CD1c-positive myeloid dendritic cell (primary cell): Measurements from ENCODE around the gene LPAR2.

Source experiments
- DNase-seq: peaks from one replicate; pipeline ENCODE4 v3.0.0-alpha.2; 2016; ENCODE audit errors: extremely low spot score

Gene LPAR2

GRCh38 chr19:19653597-19654147 is 25.7 kb upstream of the LPAR2 start:
- no peak for DNase-seq

- DNase-seq = no peak
Measured at GRCh38 chr19:19652482-19653295, 24.7 kb upstream of the LPAR2 start.

- DNase-seq = no peak
Measured at GRCh38 chr19:19651076-19651475, 23.1 kb upstream of the LPAR2 start.

- DNase-seq = no peak
Measured at GRCh38 chr19:19650331-19650730, 22.3 kb upstream of the LPAR2 start.

- no peak for DNase-seq
Measured at GRCh38 chr19:19649580-19649995, 21.6 kb upstream of the LPAR2 start.

- no peak for DNase-seq
Measured at GRCh38 chr19:19649155-19649554, 21.1 kb upstream of the LPAR2 start.

GRCh38 chr19:19647037-19647835 is 19.2 kb upstream of the LPAR2 start:
- DNase-seq = no peak

GRCh38 chr19:19645233-19645870 is 17.3 kb upstream of the LPAR2 start:
- no peak for DNase-seq

- no peak for DNase-seq
Measured at GRCh38 chr19:19644054-19644388, 16.0 kb upstream of the LPAR2 start.

GRCh38 chr19:19643158-19644053 is 15.4 kb upstream of the LPAR2 start, which contains the start of gene GMIP:
GMIP (minus strand) TSS chr19:19643657; CDS start chr19:19643529, 128 bp downstream.
- DNase-seq = peak; percentile 80

GRCh38 chr19:19642506-19643157 is 14.6 kb upstream of the LPAR2 start:
- DNase-seq = peak; percentile 15

GRCh38 chr19:19637523-19638251 is 9.7 kb upstream of the LPAR2 start:
- no peak for DNase-seq

- DNase-seq = no peak
Measured at GRCh38 chr19:19637186-19637522, 9.1 kb upstream of the LPAR2 start.

- no peak for DNase-seq
Measured at GRCh38 chr19:19636573-19637185, 8.7 kb upstream of the LPAR2 start.

GRCh38 chr19:19635313-19635702 is 7.3 kb upstream of the LPAR2 start:
- no peak for DNase-seq

- no peak for DNase-seq
Measured at GRCh38 chr19:19634516-19635312, 6.7 kb upstream of the LPAR2 start.

GRCh38 chr19:19633711-19634515 is 5.9 kb upstream of the LPAR2 start:
- no peak for DNase-seq

GRCh38 chr19:19632661-19633060 is 4.6 kb upstream of the LPAR2 start:
- no peak for DNase-seq
